ENCODE data around the gene IMPG2.
"Not testable (repeated sequence)": the region's sequence is repeated elsewhere in the genome, so short reads cannot be mapped to it uniquely, and the experiment has no call there.

IMPG2 gene

GRCh38 chr3:101319531-101319930, 844 bp downstream of the IMPG2 start:
- no peak for DNase-seq (ENCODE audit: low spot score)
- no peak for TF ChIP-seq CTCF (IDR thresholded peaks at IDR 0.05; ENCODE audit: extremely low read depth, missing control alignments)

- TF ChIP-seq CTCF (IDR thresholded peaks at IDR 0.05; ENCODE audit: extremely low read depth, missing control alignments): no peak
- no peak for DNase-seq (ENCODE audit: low spot score)
Measured at GRCh38 chr3:101312545-101312944, 7.8 kb downstream of the IMPG2 start.

- no peak for DNase-seq (ENCODE audit: low spot score)
- TF ChIP-seq CTCF (IDR thresholded peaks at IDR 0.05; ENCODE audit: extremely low read depth, missing control alignments): no peak
Measured at GRCh38 chr3:101311676-101312075, 8.7 kb downstream of the IMPG2 start.

- TF ChIP-seq CTCF (IDR thresholded peaks at IDR 0.05; ENCODE audit: extremely low read depth, missing control alignments): no peak
- DNase-seq (ENCODE audit: low spot score): no peak
Measured at GRCh38 chr3:101310978-101311375, 9.4 kb downstream of the IMPG2 start.

- not testable (repeated sequence) for DNase-seq (ENCODE audit: low spot score)
Measured at GRCh38 chr3:101308147-101308772, 12.1 kb downstream of the IMPG2 start.

- no peak for DNase-seq (ENCODE audit: low spot score)
- no peak for TF ChIP-seq CTCF (IDR thresholded peaks at IDR 0.05; ENCODE audit: extremely low read depth, missing control alignments)
Measured at GRCh38 chr3:101303836-101304235, 16.5 kb downstream of the IMPG2 start.

GRCh38 chr3:101303089-101303731, 17.2 kb downstream of the IMPG2 start:
- no peak for TF ChIP-seq CTCF (IDR thresholded peaks at IDR 0.05; ENCODE audit: extremely low read depth, missing control alignments)
- DNase-seq (ENCODE audit: low spot score): no peak

- no peak for DNase-seq (ENCODE audit: low spot score)
- no peak for TF ChIP-seq CTCF (IDR thresholded peaks at IDR 0.05; ENCODE audit: extremely low read depth, missing control alignments)
Measured at GRCh38 chr3:101300073-101300472, 20.3 kb downstream of the IMPG2 start.
